ENCODE data around the gene GNAZ.

DNA sequence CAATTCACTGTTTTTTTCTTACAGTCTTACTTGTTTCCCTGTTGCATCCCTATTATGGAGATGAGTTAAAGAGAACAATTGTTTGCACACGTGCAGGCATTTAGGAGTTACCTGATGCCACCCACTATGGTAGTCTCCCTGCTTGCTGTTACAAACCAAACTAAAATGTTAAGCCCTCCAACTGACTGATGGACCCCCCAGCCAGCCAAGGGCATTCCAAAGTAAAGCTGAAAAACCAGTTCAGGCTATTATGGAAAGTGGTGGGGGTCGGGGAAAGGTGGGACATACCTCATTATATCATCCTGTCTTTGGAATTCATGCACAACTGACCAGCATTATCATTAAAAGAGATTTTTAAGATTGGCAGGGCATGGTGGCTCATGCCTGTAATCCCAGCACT is 47.0 kb upstream of the GNAZ start:
- TF ChIP-seq, protein P1, sequence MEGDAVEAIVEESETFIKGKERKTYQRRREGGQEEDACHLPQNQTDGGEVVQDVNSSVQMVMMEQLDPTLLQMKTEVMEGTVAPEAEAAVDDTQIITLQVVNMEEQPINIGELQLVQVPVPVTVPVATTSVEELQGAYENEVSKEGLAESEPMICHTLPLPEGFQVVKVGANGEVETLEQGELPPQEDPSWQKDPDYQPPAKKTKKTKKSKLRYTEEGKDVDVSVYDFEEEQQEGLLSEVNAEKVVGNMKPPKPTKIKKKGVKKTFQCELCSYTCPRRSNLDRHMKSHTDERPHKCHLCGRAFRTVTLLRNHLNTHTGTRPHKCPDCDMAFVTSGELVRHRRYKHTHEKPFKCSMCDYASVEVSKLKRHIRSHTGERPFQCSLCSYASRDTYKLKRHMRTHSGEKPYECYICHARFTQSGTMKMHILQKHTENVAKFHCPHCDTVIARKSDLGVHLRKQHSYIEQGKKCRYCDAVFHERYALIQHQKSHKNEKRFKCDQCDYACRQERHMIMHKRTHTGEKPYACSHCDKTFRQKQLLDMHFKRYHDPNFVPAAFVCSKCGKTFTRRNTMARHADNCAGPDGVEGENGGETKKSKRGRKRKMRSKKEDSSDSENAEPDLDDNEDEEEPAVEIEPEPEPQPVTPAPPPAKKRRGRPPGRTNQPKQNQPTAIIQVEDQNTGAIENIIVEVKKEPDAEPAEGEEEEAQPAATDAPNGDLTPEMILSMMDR (conservative IDR thresholded peaks at IDR 0.05) = no peak
- no peak for TF ChIP-seq EZH2 (IDR thresholded peaks at IDR 0.05; ENCODE audit: low read depth)
